ENCODE results near the gene ERVK3-1.
A peak's percentile ranks its signal among the peaks of the same experiment; 100 is the strongest.

ERVK3-1 gene

DNA sequence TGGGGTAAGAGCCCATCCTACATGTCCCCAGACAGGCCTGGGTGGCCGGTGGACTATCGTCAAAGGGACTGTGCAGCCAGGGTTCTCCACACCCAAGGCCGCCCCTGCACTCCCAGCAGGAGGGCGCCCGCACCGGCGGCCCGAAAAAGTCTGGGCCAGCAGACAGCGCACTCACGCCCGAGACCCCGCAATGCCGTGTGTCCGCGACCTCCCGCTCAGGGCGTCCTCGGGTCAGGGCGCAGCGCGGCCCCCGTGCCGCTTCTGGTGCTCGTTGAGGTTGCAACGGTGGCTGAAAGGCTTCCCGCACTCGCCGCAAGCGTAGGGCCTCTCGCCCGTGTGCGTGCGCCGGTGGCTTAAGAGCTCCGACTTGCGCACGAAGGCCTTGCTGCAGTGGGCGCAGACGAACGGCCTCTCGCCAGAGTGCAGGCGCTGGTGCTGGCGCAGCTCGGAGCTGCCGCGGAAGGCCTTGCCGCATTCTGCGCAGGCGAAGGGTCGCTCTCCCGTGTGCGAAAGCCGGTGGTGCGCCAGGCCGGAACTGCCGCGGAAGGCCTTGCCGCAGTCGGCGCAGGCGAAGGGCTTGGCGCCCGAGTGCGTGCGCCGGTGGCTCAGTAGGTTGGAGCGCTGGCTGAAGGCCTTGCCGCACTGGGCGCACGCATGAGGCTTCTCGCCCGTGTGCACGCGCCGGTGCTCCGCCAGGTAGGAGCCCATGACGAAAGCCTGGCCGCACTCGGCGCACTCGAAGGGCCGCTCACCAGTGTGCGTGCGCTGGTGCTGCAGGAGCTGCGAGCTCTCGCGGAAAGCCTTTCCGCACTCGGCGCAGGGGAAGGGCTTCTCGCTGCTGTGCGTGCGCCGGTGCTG, 51.0 kb downstream of the ERVK3-1 start:
- H3K23ac ChIP-seq (ENCODE audit: low read depth, low read length, poor library complexity), result peak overlapping the region; percentile 20
- H3K36me3 ChIP-seq (replicated peaks in 1 of 2; ENCODE audit: control insufficient read depth in 2 of 2, insufficient read depth in 2 of 2, low read length in 2 of 2), result peaks cover 7 to 24% of the 10 kb centered on the region in 2 donors
- H2BK15ac ChIP-seq (ENCODE audit: low read length), result no peak overlapping the region
- no peak overlapping the region for H4K8ac ChIP-seq (ENCODE audit: low read depth, low read length)
- H2AFZ ChIP-seq (ENCODE audit: low read length), result no peak overlapping the region
- peaks cover 7% of the 10 kb centered on the region for H3K79me1 ChIP-seq (ENCODE audit: low read depth, low read length)
- H3K4me1 ChIP-seq (ENCODE audit: control insufficient read depth in 2 of 2, insufficient read depth in 1 of 2, low read depth in 1 of 2, low read length in 2 of 2), result no peaks in the 10 kb centered on the region
- H3K27me3 ChIP-seq (ENCODE audit: control insufficient read depth in 3 of 3, insufficient read depth in 3 of 3, low read depth in 1 of 3, low read length in 3 of 3), result no peaks in the 10 kb centered on the region
- H3K27ac ChIP-seq (replicated peaks; ENCODE audit: low read length), result no peak overlapping the region
- no peak overlapping the region for H2BK120ac ChIP-seq (ENCODE audit: low read depth, low read length)
- no peak overlapping the region for H2BK12ac ChIP-seq (ENCODE audit: low read length)
- H3K9me3 ChIP-seq (replicated peaks in 1 of 2; ENCODE audit: control insufficient read depth in 2 of 2, insufficient read depth in 1 of 2, low read depth in 1 of 2, low read length in 2 of 2), result no peaks in the 10 kb centered on the region
- no peak overlapping the region for H4K91ac ChIP-seq (ENCODE audit: low read depth, low read length, poor library complexity)
- DNase-seq (ENCODE audit: low spot score), result no peak
- H3K14ac ChIP-seq (ENCODE audit: low read length), result no peak overlapping the region
- H3K9ac ChIP-seq (ENCODE audit: low read depth, low read length, poor library complexity), result peak overlapping the region; percentile 60
- no peak overlapping the region for H2AK5ac ChIP-seq (ENCODE audit: low read depth, low read length)
- H3K4ac ChIP-seq (ENCODE audit: low read length), result no peak overlapping the region
- H3K18ac ChIP-seq (ENCODE audit: low read length), result no peak overlapping the region
- no CpG with 5 or more reads among the region's 94 CpGs for WGBS, 2 donors (ENCODE audit: extremely low coverage in 2 of 2, insufficient read length in 2 of 2, insufficient replicate concordance in 1 of 2)
- no peak overlapping the region for H2BK5ac ChIP-seq (ENCODE audit: low read length)
- no peak overlapping the region for H3K4me2 ChIP-seq (ENCODE audit: insufficient read depth, low read length, poor library complexity, severe bottlenecking)
- no peak overlapping the region for H3K4me3 ChIP-seq (ENCODE audit: low read length in 2 of 2)

DNA sequence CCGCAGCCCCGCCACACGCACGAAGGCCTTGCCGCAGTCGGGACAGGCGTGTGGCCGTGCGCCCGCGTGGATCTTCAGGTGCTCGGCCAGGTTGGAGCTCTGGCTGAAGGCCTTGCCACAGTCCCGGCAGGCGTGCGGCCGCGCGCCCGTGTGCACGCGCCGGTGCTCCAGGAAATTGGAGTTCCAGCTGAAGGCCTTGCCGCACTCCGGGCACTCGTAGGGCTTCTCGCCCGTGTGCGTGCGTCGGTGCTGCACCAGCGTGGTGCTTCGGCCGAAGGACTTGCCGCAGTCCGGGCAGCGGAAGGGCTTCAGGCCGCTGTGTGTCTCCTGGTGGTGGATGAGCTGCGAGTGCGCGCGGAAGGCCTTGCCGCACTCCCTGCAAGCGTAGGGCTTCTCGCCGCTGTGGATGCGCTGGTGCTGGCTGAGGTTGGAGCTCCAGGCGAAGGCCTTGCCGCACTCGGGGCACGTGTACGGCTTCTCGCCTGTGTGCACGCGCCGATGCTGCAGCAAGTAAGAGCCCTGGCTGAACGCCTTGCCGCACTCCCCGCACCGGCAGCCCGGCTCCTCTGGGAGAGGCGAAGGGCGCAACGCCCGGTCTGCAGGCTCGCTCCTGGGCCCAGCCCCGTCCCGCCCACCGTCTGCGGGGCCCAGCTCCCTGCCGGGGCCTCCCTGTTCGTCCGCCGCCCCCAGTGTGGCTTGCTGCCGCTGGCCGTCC, 51.7 kb downstream of the ERVK3-1 start:
- H3K36me3 ChIP-seq (replicated peaks in 1 of 2; ENCODE audit: control insufficient read depth in 2 of 2, insufficient read depth in 2 of 2, low read length in 2 of 2), result peaks cover 7 to 24% of the 10 kb centered on the region in 2 donors

DNA sequence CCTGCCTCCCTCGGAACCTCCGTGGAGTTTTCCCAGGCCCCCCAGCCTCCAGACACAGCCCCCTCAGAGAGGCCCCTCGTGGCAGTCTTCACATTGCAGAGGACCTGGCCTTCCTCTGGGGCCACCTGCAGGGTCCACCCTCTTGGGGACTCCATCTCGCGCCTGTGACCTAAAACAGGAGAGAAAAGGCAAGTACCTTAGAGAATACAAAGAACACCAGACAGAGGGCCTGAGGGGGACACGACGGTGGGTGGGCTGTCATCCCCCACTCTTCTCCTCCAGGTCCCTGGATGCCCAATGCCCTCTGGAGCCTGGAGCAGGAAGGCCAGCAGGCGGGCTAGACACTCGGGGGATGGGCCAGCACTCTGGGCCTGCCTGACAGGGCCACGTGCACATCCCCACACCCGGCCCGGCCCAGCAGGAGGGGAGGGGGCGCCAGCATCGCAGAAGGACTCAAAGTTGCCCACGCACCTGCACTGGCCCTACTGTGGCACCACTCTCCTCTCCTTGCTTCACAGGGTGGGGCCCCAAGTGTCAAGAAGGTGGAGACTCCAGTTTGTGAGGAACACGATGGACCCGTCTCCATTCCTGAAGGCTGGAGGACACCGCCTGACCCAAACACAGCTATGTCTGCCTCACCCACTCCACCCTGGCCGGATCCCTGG, 52.4 kb downstream of the ERVK3-1 start:
- Histone ChIP-seq H3K27ac (replicated peaks; ENCODE audit: low read length) (no peak overlapping the region), H3K23ac (ENCODE audit: low read depth, low read length, poor library complexity) (no peak overlapping the region), H2AFZ (ENCODE audit: low read length) (no peak overlapping the region), H3K4ac (ENCODE audit: low read length) (no peak overlapping the region), H2BK15ac (ENCODE audit: low read length) (no peak overlapping the region), H3K9me3 (replicated peaks in 1 of 2; ENCODE audit: control insufficient read depth in 2 of 2, insufficient read depth in 1 of 2, low read depth in 1 of 2, low read length in 2 of 2) (no peaks in the 10 kb centered on the region), H2BK5ac (ENCODE audit: low read length) (peak overlapping the region; percentile 19), H2AK5ac (ENCODE audit: low read depth, low read length) (no peak overlapping the region), H3K9ac (ENCODE audit: low read depth, low read length, poor library complexity) (no peak overlapping the region), H3K4me1 (ENCODE audit: control insufficient read depth in 2 of 2, insufficient read depth in 1 of 2, low read depth in 1 of 2, low read length in 2 of 2) (peaks cover 0 to 3% of the 10 kb centered on the region in 2 donors), H3K36me3 (replicated peaks in 1 of 2; ENCODE audit: control insufficient read depth in 2 of 2, insufficient read depth in 2 of 2, low read length in 2 of 2) (peaks cover 7 to 24% of the 10 kb centered on the region in 2 donors), H3K4me2 (ENCODE audit: insufficient read depth, low read length, poor library complexity, severe bottlenecking) (no peak overlapping the region), H4K91ac (ENCODE audit: low read depth, low read length, poor library complexity) (no peak overlapping the region), H3K27me3 (ENCODE audit: control insufficient read depth in 3 of 3, insufficient read depth in 3 of 3, low read depth in 1 of 3, low read length in 3 of 3) (no peaks in the 10 kb centered on the region), H3K79me1 (ENCODE audit: low read depth, low read length) (peaks cover 11% of the 10 kb centered on the region), H3K4me3 (ENCODE audit: low read length in 2 of 2) (no peak overlapping the region), H2BK120ac (ENCODE audit: low read depth, low read length) (no peak overlapping the region), H4K8ac (ENCODE audit: low read depth, low read length) (no peak overlapping the region), H2BK12ac (ENCODE audit: low read length) (no peak overlapping the region), H3K14ac (ENCODE audit: low read length) (no peak overlapping the region), H3K18ac (ENCODE audit: low read length) (no peak overlapping the region)
- WGBS, 2 donors (ENCODE audit: extremely low coverage in 2 of 2, insufficient read length in 2 of 2, insufficient replicate concordance in 1 of 2), result no CpG with 5 or more reads among the region's 19 CpGs
- DNase-seq (ENCODE audit: low spot score), result no peak

More for the DNA sequence above, 51.7 kb downstream of the ERVK3-1 start:
- WGBS, 2 donors (ENCODE audit: extremely low coverage in 2 of 2, insufficient read length in 2 of 2, insufficient replicate concordance in 1 of 2), result no CpG with 5 or more reads among the region's 75 CpGs
- Histone ChIP-seq H3K79me1 (ENCODE audit: low read depth, low read length) (peaks cover 9% of the 10 kb centered on the region), H3K4ac (ENCODE audit: low read length) (no peak overlapping the region), H2BK120ac (ENCODE audit: low read depth, low read length) (no peak overlapping the region), H3K18ac (ENCODE audit: low read length) (no peak overlapping the region), H2BK12ac (ENCODE audit: low read length) (no peak overlapping the region), H3K9ac (ENCODE audit: low read depth, low read length, poor library complexity) (peak overlapping the region; percentile 60), H2AFZ (ENCODE audit: low read length) (no peak overlapping the region), H3K27ac (replicated peaks; ENCODE audit: low read length) (no peak overlapping the region), H3K4me1 (ENCODE audit: control insufficient read depth in 2 of 2, insufficient read depth in 1 of 2, low read depth in 1 of 2, low read length in 2 of 2) (peaks cover 0 to 3% of the 10 kb centered on the region in 2 donors), H2AK5ac (ENCODE audit: low read depth, low read length) (no peak overlapping the region), H3K23ac (ENCODE audit: low read depth, low read length, poor library complexity) (peak overlapping the region; percentile 65), H3K14ac (ENCODE audit: low read length) (peak overlapping the region; percentile 31), H2BK5ac (ENCODE audit: low read length) (no peak overlapping the region), H4K91ac (ENCODE audit: low read depth, low read length, poor library complexity) (no peak overlapping the region), H3K9me3 (replicated peaks in 1 of 2; ENCODE audit: control insufficient read depth in 2 of 2, insufficient read depth in 1 of 2, low read depth in 1 of 2, low read length in 2 of 2) (no peaks in the 10 kb centered on the region), H3K4me2 (ENCODE audit: insufficient read depth, low read length, poor library complexity, severe bottlenecking) (no peak overlapping the region), H4K8ac (ENCODE audit: low read depth, low read length) (peak overlapping the region; percentile 17), H3K27me3 (ENCODE audit: control insufficient read depth in 3 of 3, insufficient read depth in 3 of 3, low read depth in 1 of 3, low read length in 3 of 3) (no peaks in the 10 kb centered on the region), H3K4me3 (ENCODE audit: low read length in 2 of 2) (no peak overlapping the region), H2BK15ac (ENCODE audit: low read length) (no peak overlapping the region)
- no peak for DNase-seq (ENCODE audit: low spot score)

Measured in neuronal stem cell (in vitro differentiated cells).